Medulla oblongata (tissue), 1 donor: ENCODE results near the gene RTCB.

Experiments used
- DNase-seq: peaks from one replicate; pipeline ENCODE4 v3.0.0-alpha.2; 2015; ENCODE audit errors: extremely low spot score

RTCB gene

GRCh38 chr22:32339190-32340012 lies 72.6 kb downstream of the RTCB start:
- DNase-seq = no peak

DNA sequence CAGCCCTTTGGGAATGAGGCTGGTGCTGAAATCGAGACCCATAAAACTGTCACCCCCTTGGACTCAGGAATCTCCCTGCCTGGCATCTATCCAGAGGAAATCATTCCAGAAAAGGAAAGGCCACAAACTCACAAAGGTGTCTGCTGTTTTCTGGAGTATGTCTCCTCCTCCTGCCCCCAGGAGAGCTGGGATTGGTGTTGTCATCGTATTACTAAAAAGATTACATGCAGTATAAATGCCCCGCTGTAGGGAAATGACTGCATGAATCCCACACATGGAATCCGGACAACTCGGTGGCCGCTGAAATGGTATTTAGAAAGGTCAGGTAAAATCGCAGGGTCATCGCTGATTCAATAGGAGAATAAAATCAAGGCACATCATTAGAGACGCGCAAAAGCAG lies 73.3 kb downstream of the RTCB start:
- no peak for DNase-seq
